Panc1 (cell line): ENCODE measurements around the gene PAGR1. TPM values are rescaled to one million over a fixed set of nuclear protein-coding genes. Genes with fewer than 3 reads are reported as not detected.

ENCODE experiments used
- ATAC-seq: fragments of 200-7000 bp; cut with Tn5 transposase; 2 replicates; pipeline ENCODE4 v1.9.1; 2020; ENCODE audit warnings: mild to moderate bottlenecking, moderate library complexity
- BruUV-seq: library from RNA; stranded (reverse); fragments of 400-500 nt; replicated peaks from 2 replicates; lab custom pipeline; 2021; lab: Mats Ljungman, UMichigan
- CTCF ChIA-PET: fragments of 300-600 bp; sonication (Branson Sonifier 250); formaldehyde crosslinking; loops from one replicate; lab custom pipeline; 2022; ENCODE audit warnings: antibody characterized with exemption; lab: Charles Lee
- POLR2A ChIA-PET: fragments of 300-600 bp; sonication (Branson Sonifier 250); formaldehyde crosslinking; loops from one replicate; lab custom pipeline; 2022; ENCODE audit warnings: antibody characterized with exemption; lab: Charles Lee
- DNase-seq: peaks from one replicate; pipeline ENCODE4 v3.0.0-alpha.2; 2010; ENCODE audit warnings: low read depth, low spot score
- H3K27ac ChIP-seq: 2 replicates; pipeline ENCODE4 v1.5.1; 2011; ENCODE audit warnings: mild to moderate bottlenecking, low read length, inconsistent platforms
- H3K27me3 ChIP-seq: fragments of 200-500 bp; sonication (Bioruptor generic); 2 replicates; pipeline ENCODE4 v1.6.0; 2014; ENCODE audit warnings: low read length, inconsistent platforms; ENCODE audit not compliant: control insufficient read depth, insufficient read depth
- H3K36me3 ChIP-seq: fragments of 200-500 bp; sonication (Bioruptor generic); 2 replicates; pipeline ENCODE4 v1.5.1; 2014; ENCODE audit warnings: inconsistent platforms, mild to moderate bottlenecking, low read length, moderate library complexity; ENCODE audit not compliant: control insufficient read depth, insufficient read depth
- H3K4me1 ChIP-seq: 2 replicates; pipeline ENCODE4 v1.5.1; 2011; ENCODE audit warnings: inconsistent platforms, mild to moderate bottlenecking, low read length, moderate library complexity; ENCODE audit not compliant: control insufficient read depth, insufficient read depth
- H3K4me3 ChIP-seq, 2 experiments: 2 replicates each; pipeline ENCODE4 v1.5.1; 2011 to 2012; ENCODE audit warnings: low read depth in 2 of 2, low read length in 2 of 2, mild to moderate bottlenecking in 2 of 2, inconsistent platforms in 1 of 2, moderate library complexity in 1 of 2
- H3K9me3 ChIP-seq: fragments of 200-500 bp; sonication (Bioruptor generic); 2 replicates; pipeline ENCODE4 v1.5.1; 2014; ENCODE audit warnings: low read depth, mild to moderate bottlenecking, inconsistent platforms, low read length, moderate library complexity; ENCODE audit not compliant: control insufficient read depth, insufficient read depth
- POLR2AphosphoS5 ChIP-seq: IDR thresholded peaks from 2 replicates; pipeline ENCODE4 v1.6.1; 2012; ENCODE audit warnings: mild to moderate bottlenecking, low read depth, low read length, moderate library complexity
- SIN3A ChIP-seq: IDR thresholded peaks from 2 replicates; pipeline ENCODE4 v1.6.1; 2012; ENCODE audit warnings: low read depth, mild to moderate bottlenecking, low read length, moderate library complexity, borderline replicate concordance; ENCODE audit not compliant: insufficient read depth
- TCF7L2 ChIP-seq: IDR thresholded peaks from 2 replicates; pipeline ENCODE4 v1.6.1; 2011; ENCODE audit warnings: mild to moderate bottlenecking, low read depth, low read length, inconsistent platforms
- in situ Hi-C: cut with HindIII; loops from 2 replicates; pipeline ENCODE4 v1.10.0; 2016; ENCODE audit warnings: low sequenced_read_pairs, low pct_unique_long_range_greater_than_20kb
- intact Hi-C: fragments of 100-400 bp; cut with micrococcal nuclease; formaldehyde crosslinking; loops from one replicate; pipeline ENCODE4 v1.10.0; 2022; ENCODE audit not compliant: unreplicated experiment
- total RNA-seq: library from RNA; stranded (reverse); gene quantifications from one replicate; pipeline ENCODE4 v1.2.1, GENCODE V29; 2021; ENCODE audit not compliant: unreplicated experiment
- TF ChIP-seq, protein P1 (sequence below), 2 experiments: IDR thresholded peaks; 2 replicates each; pipeline ENCODE4 v1.6.1; 2011 to 2012; ENCODE audit warnings: low read depth in 2 of 2, control low read depth in 1 of 2, low read length in 1 of 2, mild to moderate bottlenecking in 1 of 2, moderate library complexity in 1 of 2; ENCODE audit not compliant: insufficient read depth in 1 of 2
- TF ChIP-seq, protein P2 (sequence below): fragments of 450-650 bp; IDR thresholded peaks from 2 replicates; pipeline ENCODE4 v1.5.1; 2017; ENCODE audit warnings: mild to moderate bottlenecking

PAGR1 gene
- total RNA-seq, 1 experiment from 2014 or later = 42.5 TPM

DNA sequence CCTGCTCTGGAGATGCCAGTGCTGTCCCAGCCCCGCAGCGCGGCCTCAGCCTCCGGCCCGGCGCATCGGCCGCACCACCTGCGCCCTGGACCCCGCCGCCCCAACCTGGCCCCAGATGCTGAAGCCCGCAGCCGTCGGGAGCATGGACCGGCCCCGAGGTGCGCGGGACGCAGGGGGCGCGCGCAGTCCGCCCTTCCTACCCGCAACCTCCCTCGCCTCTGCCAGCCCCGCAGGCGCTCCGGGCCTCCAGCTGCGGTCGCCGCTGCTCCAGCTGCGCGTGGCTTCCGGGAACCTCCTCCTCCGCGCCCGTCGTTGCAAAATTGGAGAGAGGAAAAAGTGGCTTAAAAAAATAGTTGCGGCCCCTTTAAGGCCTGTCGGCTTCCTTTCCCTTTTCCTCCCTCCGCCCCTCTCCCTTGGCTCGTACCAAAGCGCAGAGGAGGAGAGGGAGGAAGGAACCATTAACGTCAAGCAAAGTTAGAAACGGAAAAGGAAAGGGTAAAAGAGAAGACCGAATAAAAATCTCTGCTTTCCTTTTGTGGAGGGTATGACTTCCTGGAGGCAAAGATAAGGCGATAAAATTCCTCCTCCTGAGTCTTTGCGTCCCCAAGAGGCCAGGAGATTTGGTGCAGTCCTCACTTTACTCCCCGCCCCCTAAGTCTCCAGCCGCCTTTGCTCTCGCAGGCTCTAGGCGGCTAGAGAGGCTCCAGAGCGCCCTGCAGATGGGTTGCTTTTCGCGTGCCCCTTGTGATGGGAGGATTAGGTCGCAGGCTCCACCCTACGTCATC, 47.1 kb downstream of the PAGR1 start, which contains the start of gene CDIPT:
CDIPT (minus strand) TSS at position 343 of the 785 bp plus-strand sequence. CDS start 369 bp downstream, outside the sequence.
- intact Hi-C loops = no loop called here
- ChIA-PET POLR2A (no interaction called here), CTCF (interaction anchor here (0.7 to 1.0 kb wide), 2 partner anchors 15 to 169 kb away, joined by 3 to 7 read pairs; no protein-coding TSS in a partner anchor)
- Histone ChIP-seq H3K27ac (peak within 1 kb of the TSS; percentile 98), H3K4me3 (peak within 1 kb of the TSS; percentile 75 to 81), H3K27me3 (no peaks in the 10 kb centered on the region), H3K36me3 (no peaks in the 10 kb centered on the region), H3K9me3 (no peaks in the 10 kb centered on the region), H3K4me1 (no peaks in the 10 kb centered on the region)
- TF ChIP-seq, protein P1, sequence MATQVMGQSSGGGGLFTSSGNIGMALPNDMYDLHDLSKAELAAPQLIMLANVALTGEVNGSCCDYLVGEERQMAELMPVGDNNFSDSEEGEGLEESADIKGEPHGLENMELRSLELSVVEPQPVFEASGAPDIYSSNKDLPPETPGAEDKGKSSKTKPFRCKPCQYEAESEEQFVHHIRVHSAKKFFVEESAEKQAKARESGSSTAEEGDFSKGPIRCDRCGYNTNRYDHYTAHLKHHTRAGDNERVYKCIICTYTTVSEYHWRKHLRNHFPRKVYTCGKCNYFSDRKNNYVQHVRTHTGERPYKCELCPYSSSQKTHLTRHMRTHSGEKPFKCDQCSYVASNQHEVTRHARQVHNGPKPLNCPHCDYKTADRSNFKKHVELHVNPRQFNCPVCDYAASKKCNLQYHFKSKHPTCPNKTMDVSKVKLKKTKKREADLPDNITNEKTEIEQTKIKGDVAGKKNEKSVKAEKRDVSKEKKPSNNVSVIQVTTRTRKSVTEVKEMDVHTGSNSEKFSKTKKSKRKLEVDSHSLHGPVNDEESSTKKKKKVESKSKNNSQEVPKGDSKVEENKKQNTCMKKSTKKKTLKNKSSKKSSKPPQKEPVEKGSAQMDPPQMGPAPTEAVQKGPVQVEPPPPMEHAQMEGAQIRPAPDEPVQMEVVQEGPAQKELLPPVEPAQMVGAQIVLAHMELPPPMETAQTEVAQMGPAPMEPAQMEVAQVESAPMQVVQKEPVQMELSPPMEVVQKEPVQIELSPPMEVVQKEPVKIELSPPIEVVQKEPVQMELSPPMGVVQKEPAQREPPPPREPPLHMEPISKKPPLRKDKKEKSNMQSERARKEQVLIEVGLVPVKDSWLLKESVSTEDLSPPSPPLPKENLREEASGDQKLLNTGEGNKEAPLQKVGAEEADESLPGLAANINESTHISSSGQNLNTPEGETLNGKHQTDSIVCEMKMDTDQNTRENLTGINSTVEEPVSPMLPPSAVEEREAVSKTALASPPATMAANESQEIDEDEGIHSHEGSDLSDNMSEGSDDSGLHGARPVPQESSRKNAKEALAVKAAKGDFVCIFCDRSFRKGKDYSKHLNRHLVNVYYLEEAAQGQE (IDR thresholded peaks at IDR 0.05; ENCODE audit: insufficient read depth in 1 of 2, low read depth in 2 of 2, low read length in 1 of 2) = peak in 1 of 2 experiments; percentile 63; a peak in 1 of 4 replicates
- TF ChIP-seq, protein P2, sequence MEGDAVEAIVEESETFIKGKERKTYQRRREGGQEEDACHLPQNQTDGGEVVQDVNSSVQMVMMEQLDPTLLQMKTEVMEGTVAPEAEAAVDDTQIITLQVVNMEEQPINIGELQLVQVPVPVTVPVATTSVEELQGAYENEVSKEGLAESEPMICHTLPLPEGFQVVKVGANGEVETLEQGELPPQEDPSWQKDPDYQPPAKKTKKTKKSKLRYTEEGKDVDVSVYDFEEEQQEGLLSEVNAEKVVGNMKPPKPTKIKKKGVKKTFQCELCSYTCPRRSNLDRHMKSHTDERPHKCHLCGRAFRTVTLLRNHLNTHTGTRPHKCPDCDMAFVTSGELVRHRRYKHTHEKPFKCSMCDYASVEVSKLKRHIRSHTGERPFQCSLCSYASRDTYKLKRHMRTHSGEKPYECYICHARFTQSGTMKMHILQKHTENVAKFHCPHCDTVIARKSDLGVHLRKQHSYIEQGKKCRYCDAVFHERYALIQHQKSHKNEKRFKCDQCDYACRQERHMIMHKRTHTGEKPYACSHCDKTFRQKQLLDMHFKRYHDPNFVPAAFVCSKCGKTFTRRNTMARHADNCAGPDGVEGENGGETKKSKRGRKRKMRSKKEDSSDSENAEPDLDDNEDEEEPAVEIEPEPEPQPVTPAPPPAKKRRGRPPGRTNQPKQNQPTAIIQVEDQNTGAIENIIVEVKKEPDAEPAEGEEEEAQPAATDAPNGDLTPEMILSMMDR = peak; percentile 87
- peak; percentile 93 for TF ChIP-seq TCF7L2
- peak; percentile 26; the same call in 1 of the 2 replicates for TF ChIP-seq SIN3A
- peak; percentile 64 for TF ChIP-seq POLR2AphosphoS5
- in situ Hi-C loops = no loop called here
- BruUV-seq = TSS peak; percentile 93
- ATAC-seq = peak; percentile 99
- DNase-seq = peak; percentile 92

DNA sequence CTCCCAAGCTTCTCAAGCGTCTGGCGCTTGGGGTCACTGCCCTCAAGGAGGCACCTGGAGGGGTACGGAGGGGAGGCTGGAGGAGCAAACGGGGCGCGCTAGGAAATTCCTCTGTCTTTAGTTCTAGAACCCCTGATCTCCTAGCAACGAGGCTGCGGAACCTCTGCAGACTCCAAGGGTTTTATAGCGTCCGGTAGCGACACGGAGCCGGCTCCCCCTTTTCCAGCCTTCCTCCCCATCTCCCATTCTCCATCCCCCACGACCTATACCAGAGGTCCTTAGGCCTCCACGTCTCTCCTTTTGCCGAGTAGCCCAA, 47.7 kb downstream of the PAGR1 start:
- TF ChIP-seq POLR2AphosphoS5 = no peak

DNA sequence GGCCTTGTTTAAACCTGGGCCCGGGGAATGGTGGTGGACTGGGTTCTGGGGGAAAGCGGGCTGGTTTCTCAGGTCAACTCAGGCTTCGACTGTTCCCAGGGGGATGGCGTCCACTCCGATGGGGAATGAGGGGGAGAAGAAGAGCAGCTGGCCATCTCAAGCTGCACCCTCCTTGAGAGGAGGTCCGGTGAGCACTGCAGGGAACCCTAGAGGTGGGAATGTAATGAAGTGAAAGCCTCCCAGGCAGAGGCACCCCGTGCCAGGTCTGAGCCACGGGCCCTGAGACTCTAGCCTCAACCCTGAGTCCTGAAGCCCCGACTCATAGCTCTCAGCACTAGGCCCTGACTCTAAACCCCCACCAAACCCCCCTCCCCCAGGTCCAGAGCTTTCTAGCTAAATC, 48.3 kb downstream of the PAGR1 start:
- no peaks in the 10 kb centered on the region for H3K9me3 ChIP-seq
- BruUV-seq = no TSS peak
- H3K36me3 ChIP-seq = no peaks in the 10 kb centered on the region
- H3K27me3 ChIP-seq = no peaks in the 10 kb centered on the region
- H3K4me3 ChIP-seq = no peak overlapping the region
- no peaks in the 10 kb centered on the region for H3K4me1 ChIP-seq
- ChIA-PET POLR2A (no interaction called here), CTCF (interaction anchor here (0.5 to 1.0 kb wide), 2 partner anchors 8 to 16 kb away, joined by 3 to 6 read pairs; no protein-coding TSS in a partner anchor)
- in situ Hi-C loops (no loop called here), intact Hi-C loops (no loop called here)
- H3K27ac ChIP-seq = no peak overlapping the region
- TF ChIP-seq TCF7L2 (no peak), POLR2AphosphoS5 (no peak)
- TF ChIP-seq, protein P2 = no peak
- TF ChIP-seq, protein P1 (IDR thresholded peaks at IDR 0.05; ENCODE audit: insufficient read depth in 1 of 2, low read depth in 2 of 2, low read length in 1 of 2) = no peak
- ATAC-seq = no peak
- no peak for DNase-seq

More for the DNA sequence above, 47.7 kb downstream of the PAGR1 start:
- H3K4me3 ChIP-seq = peak overlapping the region; percentile 75 to 81
- ATAC-seq = no peak
- no peaks in the 10 kb centered on the region for H3K9me3 ChIP-seq
- intact Hi-C loops (no loop called here), in situ Hi-C loops (no loop called here)
- ChIA-PET POLR2A (no interaction called here), CTCF (interaction anchor here (1.0 kb wide), 1 partner anchor 15 kb away, joined by 3 read pairs; no protein-coding TSS in a partner anchor)
- no TSS peak for BruUV-seq
- H3K27ac ChIP-seq = peak overlapping the region; percentile 98
- DNase-seq = no peak
- no peaks in the 10 kb centered on the region for H3K36me3 ChIP-seq
- no peaks in the 10 kb centered on the region for H3K4me1 ChIP-seq
- no peaks in the 10 kb centered on the region for H3K27me3 ChIP-seq
